ENCODE data around the gene HTR2A.

Gene HTR2A

GRCh38 chr13:46896341-46897137 is at the start of gene HTR2A:
TSS of gene HTR2A (minus strand) at chr13:46897053. CDS start at chr13:46895906, 1,147 bp downstream.
- no peak within 1 kb of the TSS for H3K4me3 ChIP-seq (ENCODE audit: low read depth, low read length)

- H3K4me3 ChIP-seq (ENCODE audit: low read depth, low read length): no peak overlapping the region
Measured at GRCh38 chr13:46936525-46936924, 39.7 kb upstream of the HTR2A start.

- no peak overlapping the region for H3K4me3 ChIP-seq (ENCODE audit: low read depth, low read length)
Measured at GRCh38 chr13:46934749-46935148, 37.9 kb upstream of the HTR2A start.

- H3K4me3 ChIP-seq (ENCODE audit: low read depth, low read length): no peak overlapping the region
Measured at GRCh38 chr13:46926916-46927590, 30.2 kb upstream of the HTR2A start.

GRCh38 chr13:46925486-46925885 is 28.6 kb upstream of the HTR2A start:
- H3K4me3 ChIP-seq (ENCODE audit: low read depth, low read length): no peak overlapping the region

- no peak overlapping the region for H3K4me3 ChIP-seq (ENCODE audit: low read depth, low read length)
Measured at GRCh38 chr13:46914341-46914740, 17.5 kb upstream of the HTR2A start.

GRCh38 chr13:46913757-46914156 is 16.9 kb upstream of the HTR2A start:
- no peak overlapping the region for H3K4me3 ChIP-seq (ENCODE audit: low read depth, low read length)

- H3K4me3 ChIP-seq (ENCODE audit: low read depth, low read length): no peak overlapping the region
Measured at GRCh38 chr13:46909042-46909441, 12.2 kb upstream of the HTR2A start.

GRCh38 chr13:46908501-46908900 is 11.6 kb upstream of the HTR2A start:
- H3K4me3 ChIP-seq (ENCODE audit: low read depth, low read length): no peak overlapping the region

GRCh38 chr13:46906405-46906804 is 9.6 kb upstream of the HTR2A start:
- H3K4me3 ChIP-seq (ENCODE audit: low read depth, low read length): no peak overlapping the region

- no peak overlapping the region for H3K4me3 ChIP-seq (ENCODE audit: low read depth, low read length)
Measured at GRCh38 chr13:46905249-46905648, 8.4 kb upstream of the HTR2A start.

- H3K4me3 ChIP-seq (ENCODE audit: low read depth, low read length): no peak overlapping the region
Measured at GRCh38 chr13:46903748-46904147, 6.9 kb upstream of the HTR2A start.

- no peak overlapping the region for H3K4me3 ChIP-seq (ENCODE audit: low read depth, low read length)
Measured at GRCh38 chr13:46901721-46902120, 4.9 kb upstream of the HTR2A start.

- no peak overlapping the region for H3K4me3 ChIP-seq (ENCODE audit: low read depth, low read length)
Measured at GRCh38 chr13:46899801-46900200, 2.9 kb upstream of the HTR2A start.

- no peak overlapping the region for H3K4me3 ChIP-seq (ENCODE audit: low read depth, low read length)
Measured at GRCh38 chr13:46895381-46895780, 1.5 kb downstream of the HTR2A start.

- peak overlapping the region; percentile 67 for H3K4me3 ChIP-seq (ENCODE audit: low read depth, low read length)
Measured at GRCh38 chr13:46894568-46894967, 2.3 kb downstream of the HTR2A start.

- peak overlapping the region; percentile 67 for H3K4me3 ChIP-seq (ENCODE audit: low read depth, low read length)
Measured at GRCh38 chr13:46893798-46894560, 2.9 kb downstream of the HTR2A start.

GRCh38 chr13:46893221-46893740 is 3.6 kb downstream of the HTR2A start:
- H3K4me3 ChIP-seq (ENCODE audit: low read depth, low read length): peak overlapping the region; percentile 67

- no peak overlapping the region for H3K4me3 ChIP-seq (ENCODE audit: low read depth, low read length)
Measured at GRCh38 chr13:46885018-46885417, 11.8 kb downstream of the HTR2A start.

GRCh38 chr13:46884531-46884930 is 12.3 kb downstream of the HTR2A start:
- no peak overlapping the region for H3K4me3 ChIP-seq (ENCODE audit: low read depth, low read length)

- no peak overlapping the region for H3K4me3 ChIP-seq (ENCODE audit: low read depth, low read length)
Measured at GRCh38 chr13:46881621-46882020, 15.2 kb downstream of the HTR2A start.

Data from iPS-11a (cell line).